Measurements from ENCODE around the gene TMEM179. TPM values are rescaled to one million over a fixed set of nuclear protein-coding genes. Genes with fewer than 3 reads are reported as not detected.

The TMEM179 gene
- total and polyA plus RNA-seq, 4 donors, result 0.08 to 0.12 (median 0.10) TPM; not detected in 1

DNA sequence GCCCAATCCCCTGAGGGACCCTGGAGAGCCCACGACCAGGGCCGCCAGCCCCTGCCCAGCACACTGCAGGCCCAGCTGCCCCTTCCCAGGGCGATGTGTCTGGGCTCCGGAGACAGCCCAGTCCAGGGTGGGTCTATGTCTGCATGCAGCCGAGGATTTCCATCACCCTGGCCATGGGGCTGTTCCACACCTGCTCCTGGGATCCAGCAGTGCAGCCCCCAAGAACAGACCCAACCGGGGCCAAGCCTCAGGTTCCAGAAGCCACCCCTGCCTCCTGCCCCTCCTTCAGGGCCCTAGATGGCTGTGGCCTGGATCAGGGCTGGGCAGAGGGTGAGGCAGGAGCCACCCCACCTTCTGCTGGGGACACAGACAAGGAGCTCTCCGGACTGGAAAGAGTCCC is 13.5 kb downstream of the TMEM179 start:
- DNase-seq (no peak), ATAC-seq (ENCODE audit: insufficient read depth, low FRiP score) (no peak)
- WGBS, 2 donors, result 74 to 83% methylated on average over 7 of the region's 7 CpGs
- no peaks in the 10 kb centered on the region for H3K36me3 ChIP-seq (ENCODE audit: control insufficient read depth in 4 of 4, insufficient read depth in 4 of 4, low read length in 4 of 4)
- TF ChIP-seq CTCF (IDR thresholded peaks at IDR 0.05; ENCODE audit: control extremely low read depth, extremely low read depth), result no peak
- no peak overlapping the region for H3K4me3 ChIP-seq
- no peaks in the 10 kb centered on the region for H3K9me3 ChIP-seq (ENCODE audit: control insufficient read depth in 4 of 4, insufficient read depth in 3 of 4, low read length in 3 of 4)
- H3K4me1 ChIP-seq (ENCODE audit: control insufficient read depth in 5 of 5, insufficient read depth in 5 of 5, low read length in 5 of 5), result peaks cover 0 to 11% (median 7%) of the 10 kb centered on the region in 5 donors
- H3K9ac ChIP-seq (ENCODE audit: insufficient read depth in 1 of 2, low read length in 2 of 2), result no peak overlapping the region
- no peak overlapping the region for H3K27ac ChIP-seq (ENCODE audit: low read depth in 1 of 2, low read length in 1 of 2)
- peaks cover 0 to 5% (median 0%) of the 10 kb centered on the region in 3 donors for H3K27me3 ChIP-seq (ENCODE audit: control insufficient read depth in 3 of 3, insufficient read depth in 3 of 3, low read length in 2 of 3)

DNA sequence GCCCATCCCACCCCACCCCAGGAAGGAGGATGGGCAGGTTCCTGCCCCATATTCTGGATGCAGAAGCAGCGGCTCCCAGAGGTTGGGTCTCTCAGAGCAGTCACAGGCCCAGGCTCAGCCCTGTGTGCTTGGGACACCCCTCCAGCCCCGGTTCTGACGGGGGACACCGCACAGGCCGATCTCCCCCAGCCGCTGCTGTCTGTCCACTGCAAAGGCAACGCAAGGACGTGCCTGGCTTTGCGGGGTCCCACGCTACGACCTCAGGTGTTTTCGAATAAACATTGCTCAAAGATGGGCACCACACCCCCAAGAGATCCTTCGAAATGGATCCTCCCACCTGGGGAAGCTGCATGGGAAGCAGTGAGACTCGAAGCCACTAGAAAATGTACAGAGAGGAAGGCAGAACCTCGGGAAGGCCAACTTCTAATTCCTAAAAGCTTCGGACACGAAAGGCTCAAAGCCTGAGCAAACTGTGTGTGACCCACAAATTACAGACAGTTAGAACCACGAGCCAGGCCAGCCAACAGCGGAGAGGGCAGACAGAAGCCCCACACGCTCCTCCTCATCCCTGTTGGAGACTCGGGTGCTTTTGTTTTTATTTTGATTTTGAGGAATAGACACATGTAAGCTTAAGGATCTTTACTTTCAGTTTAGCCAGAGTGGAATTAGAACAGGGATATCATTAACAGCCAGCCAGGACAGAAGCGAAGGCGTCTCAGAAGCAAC is 14.2 kb downstream of the TMEM179 start:
- H3K9me3 ChIP-seq (ENCODE audit: control insufficient read depth in 4 of 4, insufficient read depth in 3 of 4, low read length in 3 of 4), result no peaks in the 10 kb centered on the region
- TF ChIP-seq CTCF (IDR thresholded peaks at IDR 0.05; ENCODE audit: control extremely low read depth, extremely low read depth), result no peak
- H3K9ac ChIP-seq (ENCODE audit: insufficient read depth in 1 of 2, low read length in 2 of 2), result no peak overlapping the region
- no peaks in the 10 kb centered on the region for H3K36me3 ChIP-seq (ENCODE audit: control insufficient read depth in 4 of 4, insufficient read depth in 4 of 4, low read length in 4 of 4)
- no peak overlapping the region for H3K4me3 ChIP-seq
- WGBS, 2 donors, result 78 to 84% methylated on average over 23 of the region's 23 CpGs
- H3K4me1 ChIP-seq (ENCODE audit: control insufficient read depth in 5 of 5, insufficient read depth in 5 of 5, low read length in 5 of 5), result peaks cover 0 to 12% (median 7%) of the 10 kb centered on the region in 5 donors
- DNase-seq (no peak), ATAC-seq (ENCODE audit: insufficient read depth, low FRiP score) (no peak)
- H3K27ac ChIP-seq (ENCODE audit: low read depth in 1 of 2, low read length in 1 of 2), result no peak overlapping the region
- peaks cover 0 to 6% (median 0%) of the 10 kb centered on the region in 3 donors for H3K27me3 ChIP-seq (ENCODE audit: control insufficient read depth in 3 of 3, insufficient read depth in 3 of 3, low read length in 2 of 3)

DNA sequence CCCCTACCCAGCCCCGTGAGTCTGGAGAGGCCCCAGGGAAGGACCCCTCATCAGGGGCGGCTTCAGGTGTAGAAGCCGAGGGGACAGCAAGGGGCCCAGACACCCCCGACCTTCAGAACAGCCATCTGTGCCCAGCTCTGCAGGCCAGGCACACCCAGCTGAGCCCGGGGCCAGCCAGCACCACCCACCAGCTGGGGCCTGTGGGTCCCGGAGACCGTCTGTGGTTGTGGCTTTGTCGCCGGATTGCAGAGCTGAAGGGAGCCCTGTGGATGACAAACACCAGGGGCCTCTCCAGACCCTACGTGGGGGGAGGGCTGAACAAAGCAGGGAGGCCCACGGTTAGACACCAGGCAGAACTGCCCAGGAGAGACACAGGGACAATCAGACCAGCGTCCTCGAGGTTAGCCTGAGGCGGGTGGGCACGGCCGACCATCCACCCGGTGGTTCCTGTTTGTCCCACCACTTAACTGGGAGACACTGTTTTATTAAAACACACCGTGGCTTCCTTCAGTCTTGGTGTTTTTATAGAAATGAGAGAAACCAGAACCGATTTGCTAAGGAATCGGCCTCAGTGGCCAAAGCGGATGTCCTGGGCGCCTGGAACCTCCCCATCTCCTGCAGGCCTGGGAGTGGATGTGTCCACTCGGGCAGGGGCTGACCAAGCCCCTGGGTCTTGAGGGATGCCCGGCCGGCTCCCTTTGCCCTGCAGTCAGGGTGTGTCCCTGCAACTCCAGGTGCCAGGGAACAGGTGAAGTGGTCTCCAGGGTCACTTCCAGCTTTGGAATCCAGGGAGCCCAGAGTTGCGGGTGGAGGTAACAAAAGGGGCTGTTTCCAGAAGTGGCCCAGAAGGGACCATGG is 15.0 kb downstream of the TMEM179 start:
- H3K27me3 ChIP-seq (ENCODE audit: control insufficient read depth in 3 of 3, insufficient read depth in 3 of 3, low read length in 2 of 3), result peaks cover 0 to 8% (median 0%) of the 10 kb centered on the region in 3 donors
- WGBS, 2 donors, result 81 to 89% methylated on average over 26 of the region's 26 CpGs
- no peak for DNase-seq

More for the DNA sequence above, 15.0 kb downstream of the TMEM179 start:
- Histone ChIP-seq H3K4me3 (no peak overlapping the region), H3K9ac (ENCODE audit: insufficient read depth in 1 of 2, low read length in 2 of 2) (no peak overlapping the region), H3K36me3 (ENCODE audit: control insufficient read depth in 4 of 4, insufficient read depth in 4 of 4, low read length in 4 of 4) (no peaks in the 10 kb centered on the region), H3K27ac (ENCODE audit: low read depth in 1 of 2, low read length in 1 of 2) (no peak overlapping the region), H3K4me1 (ENCODE audit: control insufficient read depth in 5 of 5, insufficient read depth in 5 of 5, low read length in 5 of 5) (peaks cover 2 to 12% (median 7%) of the 10 kb centered on the region in 5 donors), H3K9me3 (ENCODE audit: control insufficient read depth in 4 of 4, insufficient read depth in 3 of 4, low read length in 3 of 4) (no peaks in the 10 kb centered on the region)
- no peak for TF ChIP-seq CTCF (IDR thresholded peaks at IDR 0.05; ENCODE audit: control extremely low read depth, extremely low read depth)
- no peak for ATAC-seq (ENCODE audit: insufficient read depth, low FRiP score)
